Stimulated activated CD4-positive, alpha-beta T cell treated with anti-CD3 and anti-CD28 coated beads, Interleukin-15, amount 100 ng/mL, for 1 hour (primary cell): ENCODE measurements around the gene NEK3.
"Not testable (repeated sequence)": the region's sequence is repeated elsewhere in the genome, so short reads cannot be mapped to it uniquely, and the experiment has no call there.

ENCODE experiments used
- DNase-seq, 2 donors: peaks; one replicate each; pipeline ENCODE4 v3.0.0-alpha.2; 2020; ENCODE audit warnings: low read depth in 1 of 2, low spot score in 1 of 2

The NEK3 gene

DNA sequence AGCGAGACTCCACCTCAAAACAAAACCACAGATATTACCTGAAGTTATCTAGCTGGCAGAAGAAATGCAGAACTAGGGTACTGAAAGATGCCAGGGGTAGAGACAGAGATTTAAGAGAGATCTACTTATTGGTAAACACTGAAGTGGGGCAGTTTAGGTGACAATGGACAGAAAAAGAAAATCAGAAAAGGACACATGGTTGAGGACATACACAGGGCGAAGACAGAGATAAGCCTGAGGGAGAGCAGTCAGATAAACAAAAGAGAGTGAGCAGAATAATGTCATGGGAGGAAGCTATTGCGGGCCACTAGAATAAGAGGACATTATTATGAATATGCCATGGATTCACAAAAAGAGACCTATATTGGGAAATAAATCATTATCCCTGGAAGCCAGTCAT is 33.9 kb downstream of the NEK3 start:
- DNase-seq = no peak

DNA sequence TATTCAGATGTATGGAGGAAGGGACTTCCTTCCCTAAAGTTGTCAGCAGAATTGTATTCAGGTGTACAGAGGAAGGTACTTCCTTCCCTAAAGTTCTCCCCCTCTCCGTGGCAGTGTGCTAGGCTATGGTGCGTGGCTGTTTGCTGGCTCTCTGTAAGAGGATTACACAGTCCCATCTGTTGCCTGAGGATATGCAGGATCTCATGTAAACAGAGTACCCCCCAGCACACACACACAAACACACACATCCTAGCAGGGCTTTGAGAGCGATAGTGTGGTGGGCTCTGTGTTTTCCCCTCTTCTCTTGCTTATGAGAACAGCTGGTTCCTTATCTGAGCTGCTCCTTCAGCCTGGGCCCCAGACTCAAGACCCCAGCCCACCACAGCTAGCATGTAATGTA is 40.8 kb downstream of the NEK3 start:
- DNase-seq = no peak

DNA sequence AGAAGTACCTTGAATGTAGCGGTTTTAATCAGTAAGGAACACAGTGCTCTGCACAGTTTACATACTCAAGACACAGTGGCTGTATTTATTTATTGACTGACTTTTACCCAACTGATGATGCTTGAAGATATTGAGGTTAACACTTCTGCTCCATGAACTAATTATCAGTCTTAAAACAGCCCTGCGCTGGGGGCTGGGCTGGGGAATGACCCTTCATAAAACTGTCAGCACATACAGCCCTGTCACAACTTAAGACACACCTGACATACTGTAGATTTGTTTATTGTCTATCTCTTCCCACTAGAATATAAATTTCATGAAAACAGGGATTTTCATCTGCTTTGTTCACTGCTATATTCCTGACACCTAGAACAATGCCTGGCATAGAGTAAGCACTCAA is 41.3 kb downstream of the NEK3 start:
- no peak for DNase-seq

DNA sequence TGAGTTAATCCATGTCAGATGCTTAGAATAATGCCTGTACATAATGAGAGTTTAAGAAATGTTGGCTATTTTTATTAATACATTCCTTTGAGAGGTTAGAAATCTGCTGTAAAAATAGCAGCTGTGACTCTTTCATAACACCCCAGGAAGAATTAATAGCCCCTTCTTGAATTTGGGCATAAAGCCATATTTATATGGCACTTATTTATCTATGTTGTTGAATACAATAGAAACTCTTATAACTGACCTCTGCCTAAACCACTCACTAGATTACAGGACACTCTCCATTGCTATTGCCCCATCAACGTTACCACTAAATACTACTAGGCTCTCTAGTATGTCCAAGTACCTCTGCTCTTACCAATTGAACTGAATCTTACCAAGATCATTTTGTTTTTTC is 46.8 kb downstream of the NEK3 start:
- no peak for DNase-seq

DNA sequence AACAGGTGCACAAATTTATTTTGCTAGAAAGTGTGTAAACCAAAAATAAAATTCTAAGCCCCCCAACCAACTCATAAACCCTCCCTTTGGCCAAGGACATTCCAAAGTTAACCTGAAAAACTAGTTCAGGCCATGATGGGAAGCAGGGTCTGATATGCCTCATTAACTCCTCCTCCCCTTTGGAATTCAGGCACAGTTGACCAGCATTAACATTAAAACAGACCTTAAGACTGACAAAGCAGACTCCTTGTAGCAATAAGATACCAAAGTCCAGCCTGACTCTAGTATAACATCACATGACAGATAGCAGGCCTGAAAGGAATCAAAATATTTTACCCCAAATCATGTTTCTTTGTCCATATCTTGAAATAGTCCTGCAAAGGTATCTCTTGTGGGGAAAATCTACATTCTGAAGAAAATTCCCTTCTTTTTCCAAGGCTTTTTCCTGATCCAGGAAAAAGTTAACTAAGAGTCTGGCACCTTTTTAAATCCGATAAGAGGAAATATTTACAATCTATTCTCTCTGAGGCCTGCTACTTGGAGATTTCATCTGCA is 50.2 kb downstream of the NEK3 start:
- DNase-seq = no peak

DNA sequence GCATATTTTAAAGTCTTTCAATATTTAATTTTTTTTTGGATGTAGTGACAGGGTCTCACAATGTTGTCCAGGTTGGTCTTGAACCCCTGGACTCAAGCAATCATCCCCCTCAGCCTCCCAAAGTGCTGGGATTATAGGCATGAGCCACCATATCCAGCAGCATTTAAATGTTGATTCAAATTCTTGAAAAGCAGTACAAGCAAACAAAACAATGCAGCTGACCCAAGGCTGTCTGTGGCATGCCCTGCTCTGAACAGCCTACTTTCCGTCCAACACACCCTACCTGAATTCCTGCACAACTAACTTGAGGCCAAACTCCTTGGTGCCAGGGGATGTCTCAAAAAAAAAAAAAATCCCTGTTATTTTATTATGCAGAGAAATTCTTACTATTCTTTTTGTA is 53.6 kb downstream of the NEK3 start:
- DNase-seq = no peak

DNA sequence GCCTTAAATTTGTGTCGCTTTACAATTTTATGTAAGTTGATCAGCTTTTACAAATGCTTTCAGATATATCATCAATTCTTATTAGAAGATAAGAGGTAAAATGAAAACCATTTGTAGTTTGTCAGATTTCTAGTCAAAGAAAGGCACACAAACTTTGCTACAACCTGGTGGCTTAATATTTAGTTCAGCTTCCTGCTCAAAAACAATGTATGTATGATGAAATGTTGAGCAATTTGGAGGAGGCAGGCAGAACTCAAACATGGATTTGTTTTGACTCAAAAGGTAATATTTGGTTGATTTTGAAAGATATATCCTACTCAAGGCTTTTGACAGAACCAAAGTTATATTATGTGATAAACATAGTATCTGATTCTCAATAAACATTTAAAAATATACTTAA is 54.8 kb downstream of the NEK3 start:
- DNase-seq = no peak

DNA sequence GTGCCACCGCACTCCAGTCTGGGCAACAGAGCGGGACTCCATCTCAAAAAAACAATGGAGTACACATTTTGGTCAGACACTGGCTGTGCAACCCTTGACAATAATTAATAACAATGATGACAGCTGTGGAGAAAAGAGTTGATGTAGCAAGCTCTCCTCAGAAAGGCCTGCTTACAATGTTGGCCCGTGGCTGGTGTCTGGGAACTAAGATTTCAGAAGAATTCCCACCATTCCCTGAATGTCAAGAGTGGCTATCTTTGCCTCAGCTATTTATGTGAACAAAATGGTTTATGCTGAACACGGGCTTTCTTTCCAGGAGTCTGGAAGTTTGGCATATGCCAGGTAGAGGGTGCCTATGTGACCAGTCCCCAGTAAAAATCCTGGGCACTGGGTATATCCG is 56.0 kb downstream of the NEK3 start:
- no peak for DNase-seq

DNA sequence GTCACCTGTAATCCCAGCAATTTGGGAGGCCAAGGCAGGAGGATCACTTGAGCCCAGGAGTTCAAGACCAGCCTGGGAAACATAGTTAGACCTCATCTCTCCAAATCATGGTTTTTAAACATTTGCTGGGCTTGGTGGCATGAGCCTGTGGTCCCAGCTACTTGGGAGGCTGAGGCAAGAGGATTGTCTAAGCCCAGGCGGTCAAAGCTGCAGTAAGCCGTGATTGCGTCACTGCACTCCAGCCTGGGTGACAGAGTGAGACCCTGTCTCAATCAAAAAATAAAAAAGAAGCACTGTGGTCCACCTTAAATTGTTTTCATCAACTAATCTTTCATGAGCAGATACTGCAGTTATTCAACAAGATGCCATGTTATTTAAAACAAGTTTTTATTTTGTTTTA is 57.0 kb downstream of the NEK3 start:
- not testable (repeated sequence) for DNase-seq

DNA sequence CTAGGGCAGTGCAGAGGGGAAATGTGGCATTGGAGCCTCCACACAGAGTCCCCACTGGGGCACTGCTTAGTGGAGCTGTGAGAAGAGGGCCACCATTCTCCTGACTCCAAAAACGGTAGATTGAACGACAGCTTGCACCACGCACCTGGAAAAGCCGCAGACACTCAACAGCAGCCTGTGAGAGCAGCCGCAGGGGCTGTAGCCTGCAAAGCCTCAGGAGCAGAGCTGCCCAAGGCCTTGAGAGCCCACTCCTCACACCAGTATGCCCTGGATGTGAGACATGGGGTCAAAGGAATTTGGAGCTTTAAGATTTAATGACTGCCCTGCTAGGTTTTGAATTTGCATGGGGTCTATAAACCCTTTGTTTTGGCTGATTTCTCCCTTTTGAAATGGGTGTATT is 62.2 kb downstream of the NEK3 start:
- DNase-seq = no peak

DNA sequence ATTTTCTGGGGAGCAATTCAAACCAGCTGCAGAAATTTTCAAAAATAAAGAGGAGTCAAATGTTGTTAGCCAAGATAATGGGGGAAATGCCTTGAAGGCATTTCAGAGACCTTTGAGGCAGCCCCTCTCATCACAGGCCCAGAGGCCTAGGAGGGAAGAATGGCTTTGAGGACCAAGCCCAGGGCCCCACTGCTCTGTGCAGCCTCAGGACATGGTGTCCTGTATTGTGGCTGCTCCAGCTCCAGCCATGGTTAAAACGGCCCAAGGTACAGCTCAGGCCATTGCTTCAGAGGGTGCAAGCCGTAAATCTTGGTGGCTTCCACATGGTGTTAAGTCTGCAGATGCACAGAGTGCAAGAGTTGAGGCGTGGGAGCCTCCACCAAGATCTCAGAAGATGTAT is 62.6 kb downstream of the NEK3 start:
- no peak for DNase-seq

DNA sequence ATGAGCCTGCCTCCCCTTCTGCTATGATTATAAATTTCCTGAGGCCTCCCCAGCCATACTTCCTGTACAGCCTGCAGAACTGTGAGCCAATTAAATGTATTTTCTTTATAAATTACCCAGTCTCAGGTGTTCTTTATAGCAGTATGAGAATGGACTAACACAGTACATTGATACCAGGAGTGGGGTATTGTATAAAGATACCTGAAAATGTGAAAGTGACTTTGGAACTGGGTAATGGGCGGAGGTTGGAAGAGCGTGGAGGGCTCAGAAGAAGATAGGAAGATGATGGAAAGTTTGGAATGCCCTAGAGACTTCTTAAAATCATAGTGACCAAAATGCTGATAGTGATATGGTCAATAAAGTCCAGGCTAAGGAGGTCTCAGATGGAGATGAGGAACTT is 63.3 kb downstream of the NEK3 start:
- no peak for DNase-seq

DNA sequence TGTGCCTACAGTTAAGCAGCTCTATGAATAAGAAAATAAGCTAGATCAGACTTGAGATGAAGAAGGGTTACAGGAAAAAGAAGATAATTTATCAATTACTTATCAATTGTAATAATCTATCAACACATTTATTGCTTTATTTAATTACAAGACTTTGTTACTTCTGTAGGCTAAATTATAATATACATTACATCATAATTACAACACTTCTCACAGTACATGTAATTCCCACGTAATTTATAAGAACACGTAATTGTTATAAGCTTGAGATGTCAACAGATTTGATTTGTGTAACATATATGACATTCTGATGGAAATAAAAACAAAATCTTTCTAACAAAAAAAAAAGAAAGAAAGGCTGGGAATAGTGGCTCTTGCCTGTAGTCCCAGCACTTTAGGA is 67.3 kb downstream of the NEK3 start:
- DNase-seq = no peak

DNA sequence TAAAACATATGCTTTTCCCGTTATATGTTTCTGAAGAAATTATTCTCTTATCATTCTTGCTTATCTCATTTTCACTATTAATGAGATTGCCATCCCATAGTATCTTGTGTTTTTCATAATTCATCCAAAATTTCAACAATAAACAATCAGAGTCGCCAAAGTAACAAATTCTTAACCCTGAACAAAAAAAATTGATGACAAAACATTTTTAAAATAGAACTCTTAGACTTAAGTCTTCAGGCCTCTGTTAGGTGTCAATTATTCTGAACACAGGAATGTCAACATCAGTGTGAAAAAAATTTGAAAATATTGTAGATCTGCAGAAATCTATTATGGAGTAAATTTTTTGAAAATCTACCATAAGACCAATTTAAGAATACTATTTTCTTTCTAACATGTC is 67.9 kb downstream of the NEK3 start:
- no peak for DNase-seq

DNA sequence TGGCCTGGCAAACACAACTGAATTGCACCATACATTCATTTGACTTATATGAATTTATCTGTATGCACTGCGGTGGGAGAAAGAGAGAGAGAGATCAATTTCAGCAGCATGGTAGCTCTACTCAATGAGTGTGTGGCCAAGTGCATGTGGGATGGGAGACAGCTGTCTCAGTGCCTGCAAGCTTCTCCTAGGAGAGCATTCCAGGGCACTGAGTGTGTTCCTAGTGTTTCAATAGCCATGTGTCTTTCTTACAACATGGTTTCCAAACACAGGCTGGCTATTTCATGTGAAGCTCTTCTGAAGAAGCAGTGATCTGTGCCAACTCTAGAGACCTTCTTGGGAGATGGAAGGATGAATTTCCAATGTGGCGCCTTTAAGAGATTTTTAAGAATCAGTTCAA is 74.0 kb downstream of the NEK3 start:
- DNase-seq = no peak

DNA sequence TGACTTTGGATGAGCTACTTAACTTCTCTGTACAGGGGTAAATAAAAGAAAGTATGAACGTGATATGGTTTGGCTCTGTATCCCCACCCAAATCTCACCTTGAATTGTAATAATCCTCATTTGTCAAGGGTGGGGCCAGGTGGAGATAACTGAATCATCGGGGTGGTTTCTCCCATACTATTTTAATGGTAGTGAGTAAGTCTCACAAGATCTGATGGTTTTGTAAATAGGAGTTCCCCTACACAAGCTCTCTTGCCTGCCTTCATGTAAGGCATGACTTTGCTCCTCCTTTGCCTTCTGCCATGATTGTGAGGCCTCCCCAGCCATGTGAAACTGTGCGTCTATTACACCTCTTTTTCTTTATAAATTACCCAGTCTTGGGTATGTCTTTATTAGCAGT is 74.4 kb downstream of the NEK3 start:
- DNase-seq = not testable (repeated sequence)
